HL-60/S4 (cell line): ENCODE data around the gene NUDT9.
"Not testable (repeated sequence)": the region's sequence is repeated elsewhere in the genome, so short reads cannot be mapped to it uniquely, and the experiment has no call there.

Experiments
- in situ Hi-C: fragments of 300-500 bp; cut with MboI; formaldehyde crosslinking; loops from 2 replicates; pipeline ENCODE4 v1.14.3; 2022; ENCODE audit warnings: low sequenced_read_pairs

NUDT9 gene

DNA sequence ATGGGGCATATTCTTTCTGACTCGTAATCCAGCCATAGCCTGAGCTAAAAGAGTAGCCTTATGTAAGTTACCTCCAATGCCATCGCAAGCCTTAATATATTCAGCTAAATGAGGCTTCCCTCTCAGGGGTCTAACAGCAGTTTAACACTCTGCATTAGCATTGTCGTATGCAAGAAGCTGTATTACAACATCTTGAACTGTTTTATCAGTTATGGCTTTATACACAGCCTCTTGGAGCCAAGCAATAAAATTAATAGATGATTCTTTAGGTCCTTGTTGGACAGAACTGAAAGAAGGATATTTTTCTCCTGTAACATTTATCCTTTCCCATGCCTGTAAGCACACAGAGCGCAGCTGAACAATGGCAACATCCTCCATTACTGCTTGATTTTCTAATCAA is 15.5 kb upstream of the NUDT9 start:
- in situ Hi-C loops: not testable (repeated sequence)

DNA sequence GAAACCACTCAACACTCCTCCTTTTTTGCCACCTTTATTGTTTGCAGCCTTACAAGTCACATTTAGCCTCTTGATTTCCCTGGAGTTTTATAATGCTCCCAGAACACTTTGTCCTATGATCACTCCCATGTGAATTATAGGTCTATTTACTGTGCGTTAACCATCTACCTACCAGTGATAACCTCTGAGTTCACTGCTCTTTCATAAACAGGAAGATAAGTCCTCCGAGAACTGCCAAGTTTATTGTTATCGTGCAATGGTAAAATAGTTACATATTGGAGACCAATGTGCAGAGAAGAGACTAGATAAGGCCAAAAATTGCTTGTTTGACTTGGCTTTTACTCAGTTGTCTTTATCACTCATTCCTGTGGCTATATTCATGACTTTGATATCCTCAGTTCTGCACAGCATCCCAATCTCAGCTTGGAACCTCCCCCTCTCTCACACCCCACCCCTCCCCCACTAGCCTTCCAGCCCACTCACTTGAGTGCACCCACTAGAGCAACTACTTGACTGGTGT is 12.9 kb upstream of the NUDT9 start:
- in situ Hi-C loops: no loop called here

DNA sequence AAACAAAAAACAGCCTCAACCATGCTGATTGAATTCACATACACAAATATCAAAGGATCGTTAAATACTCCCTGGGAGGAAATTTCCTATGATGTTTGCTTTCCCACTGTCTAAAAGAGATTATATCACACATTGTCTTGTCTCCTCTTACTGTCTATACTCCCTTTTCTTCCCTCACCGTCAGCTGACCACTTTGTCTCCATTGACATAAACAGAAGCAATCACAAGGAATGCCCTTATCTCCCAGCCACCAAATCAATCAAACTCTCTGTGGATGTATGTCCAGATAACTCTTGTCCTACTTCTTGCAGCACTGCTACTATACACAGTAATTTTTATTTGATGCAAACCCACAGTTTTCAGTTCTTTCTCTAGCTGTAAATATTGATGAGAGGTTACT is 12.2 kb upstream of the NUDT9 start:
- in situ Hi-C loops: no loop called here

DNA sequence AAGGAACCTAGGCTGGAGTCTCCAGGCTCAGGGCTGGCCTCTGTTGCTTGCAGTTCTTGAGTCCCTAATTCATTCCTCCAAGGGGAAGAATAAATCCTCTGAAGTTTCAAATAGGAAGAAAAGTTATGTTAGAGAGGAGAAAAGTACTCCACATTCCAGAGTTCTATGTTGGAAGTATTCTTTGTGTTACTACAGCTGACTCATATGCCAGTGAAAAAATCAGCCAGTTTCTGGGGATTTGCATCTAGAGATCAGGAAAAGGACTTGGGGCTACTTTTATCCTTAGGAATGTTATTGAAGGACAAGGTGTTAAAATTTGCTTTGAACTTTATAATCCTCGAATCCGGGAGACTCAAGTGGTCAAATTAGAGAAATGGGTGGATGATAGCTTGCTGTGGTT is 11.7 kb upstream of the NUDT9 start:
- in situ Hi-C loops: no loop called here

DNA sequence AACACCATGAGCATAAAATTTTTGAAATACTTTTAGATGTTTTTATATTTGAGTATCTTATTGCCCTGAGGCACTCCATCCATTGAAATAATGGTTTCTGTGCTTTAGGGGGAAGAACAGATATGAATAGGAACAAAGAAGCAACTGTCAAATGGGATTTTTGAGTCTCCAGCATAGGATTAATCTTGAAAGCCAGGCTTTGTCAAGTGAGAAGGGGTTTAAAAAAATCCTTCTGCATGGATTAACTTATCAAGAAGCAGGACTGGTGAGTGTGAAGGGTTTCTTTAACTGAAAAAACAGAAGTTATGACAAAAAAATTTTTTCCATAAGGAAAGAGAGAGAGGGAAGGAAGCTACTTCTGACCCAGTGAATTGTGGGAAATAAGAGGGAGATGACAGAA is 7.6 kb upstream of the NUDT9 start:
- in situ Hi-C loops: no loop called here

DNA sequence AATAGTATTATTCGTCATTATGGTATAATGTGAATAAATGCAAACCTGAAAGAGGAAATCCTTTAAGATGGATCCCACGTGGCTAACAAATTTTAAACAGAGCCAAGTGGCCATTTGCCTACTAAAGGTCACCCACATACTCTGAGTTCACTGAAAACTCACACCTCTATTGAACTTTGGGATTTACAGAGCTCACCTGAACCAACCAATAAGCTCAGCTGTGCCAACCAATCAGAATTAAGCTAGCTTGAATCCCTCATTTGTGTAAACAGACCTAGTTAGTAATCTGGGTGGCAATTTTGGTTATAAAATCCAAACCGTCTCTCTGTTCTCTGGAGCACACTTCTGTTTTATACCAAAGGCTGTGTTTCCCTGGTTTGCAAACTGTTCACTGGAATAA is 5.4 kb upstream of the NUDT9 start:
- in situ Hi-C loops: no loop called here

DNA sequence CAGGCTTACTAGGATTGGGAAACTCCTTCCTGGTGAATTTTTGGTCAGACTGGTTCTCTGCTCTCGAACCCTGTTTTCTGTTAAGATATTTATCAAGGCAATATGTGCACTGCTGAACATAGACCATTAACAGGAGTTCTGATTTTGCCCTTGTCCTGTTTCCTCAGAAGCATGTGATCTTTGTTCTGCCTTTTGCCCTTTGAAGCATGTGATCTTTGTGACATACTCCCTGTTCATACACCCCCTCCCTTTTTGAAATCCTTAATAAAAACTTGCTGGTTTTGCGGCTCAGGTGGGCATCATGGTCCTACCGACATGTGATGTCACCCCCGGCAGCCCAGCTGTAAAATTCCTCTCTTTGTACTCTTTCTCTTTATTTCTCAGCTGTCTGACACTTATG is 4.0 kb upstream of the NUDT9 start:
- in situ Hi-C loops: not testable (repeated sequence)

DNA sequence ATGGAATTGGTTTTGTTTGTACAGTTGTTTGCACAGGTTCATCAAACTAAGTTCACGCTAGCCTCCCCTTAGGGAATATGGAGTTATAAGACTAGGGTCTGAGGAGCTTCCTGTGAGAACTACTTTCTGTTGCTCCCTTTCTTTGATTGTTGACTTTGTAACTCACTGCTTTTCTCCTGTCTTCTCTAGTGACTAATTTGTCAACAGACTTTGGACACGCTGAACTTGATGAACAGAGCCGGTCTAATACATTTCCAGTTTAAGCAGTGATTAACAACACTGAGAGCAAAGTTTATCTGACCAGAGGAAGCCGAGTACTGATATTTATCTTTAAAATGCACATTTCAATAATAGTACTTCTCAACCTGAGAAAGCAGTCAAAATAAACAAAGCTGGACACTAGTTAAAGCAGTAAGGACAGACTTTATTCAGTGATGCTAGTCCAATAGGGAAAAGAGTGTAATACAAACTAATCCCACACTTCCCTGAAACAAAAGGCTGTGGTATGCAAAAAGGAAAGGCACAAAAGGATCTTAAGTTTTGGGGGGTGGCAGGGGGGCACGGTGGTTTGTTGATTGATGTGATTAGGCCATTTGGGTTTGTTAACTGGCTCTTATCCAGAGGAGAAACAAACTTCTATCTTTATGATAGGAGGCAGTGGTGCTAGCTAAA is 2.7 kb upstream of the NUDT9 start:
- in situ Hi-C loops: no loop called here

DNA sequence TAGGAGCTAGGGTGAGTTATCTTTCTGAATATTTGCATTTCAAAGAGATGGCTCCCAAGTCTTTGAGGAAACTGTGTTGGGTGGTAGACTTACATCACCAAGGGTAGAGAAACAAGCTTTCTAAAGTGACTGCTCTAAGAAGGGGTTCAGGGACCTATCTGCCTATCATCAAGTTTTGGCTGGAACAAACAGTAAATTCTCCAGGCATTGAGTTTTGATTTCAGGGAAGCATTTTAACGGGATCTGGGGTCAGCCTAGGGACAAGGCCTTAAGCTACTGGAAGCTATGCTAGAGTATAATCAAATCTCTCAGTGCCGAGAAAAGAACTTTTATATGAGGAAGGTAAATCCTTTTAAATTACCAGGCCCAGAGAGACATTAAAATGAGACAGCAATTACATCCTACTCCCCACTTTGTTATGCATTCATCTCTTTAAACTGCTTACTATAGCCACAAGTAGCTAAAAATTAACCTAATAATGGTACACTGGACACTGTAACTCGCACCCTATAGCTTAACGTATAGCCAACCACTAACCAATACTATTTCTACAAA is 2.0 kb upstream of the NUDT9 start:
- in situ Hi-C loops: no loop called here

DNA sequence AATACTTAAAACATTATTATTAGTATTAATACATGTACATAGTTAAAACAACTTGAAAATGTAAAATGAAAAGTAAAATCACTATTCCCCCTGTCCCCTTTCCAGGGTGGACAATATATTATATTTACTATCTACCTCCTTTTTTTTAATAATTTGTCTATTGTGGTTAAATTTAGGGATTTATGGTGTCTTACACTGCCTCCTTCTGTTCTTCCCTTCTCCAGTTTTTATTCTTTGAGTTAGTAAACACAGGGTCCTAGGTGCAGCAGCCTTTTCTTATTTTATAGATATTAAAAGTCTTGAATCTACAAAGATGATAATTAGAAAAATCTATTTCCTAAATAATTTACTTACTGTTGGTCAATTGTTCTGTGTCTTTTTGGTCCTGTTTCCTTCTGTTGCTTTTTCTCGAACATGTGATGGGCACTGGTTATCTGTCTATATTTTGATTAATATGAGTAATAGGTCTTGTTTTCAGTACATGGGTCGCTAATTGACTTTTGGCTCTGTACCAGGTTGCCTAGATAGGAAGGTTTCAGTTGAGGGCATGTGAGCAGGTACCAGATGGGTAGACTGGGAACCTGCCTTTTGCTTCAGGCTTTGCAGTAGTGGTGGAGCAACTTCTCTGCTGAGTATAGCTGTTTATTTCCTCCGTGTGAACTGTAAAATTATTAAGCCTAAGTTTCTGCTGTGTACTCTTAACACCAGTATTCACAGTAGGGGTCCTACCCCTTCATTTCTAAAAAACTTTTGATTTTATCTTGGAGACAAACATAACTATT is 1.1 kb downstream of the NUDT9 start:
- in situ Hi-C loops: no loop called here

DNA sequence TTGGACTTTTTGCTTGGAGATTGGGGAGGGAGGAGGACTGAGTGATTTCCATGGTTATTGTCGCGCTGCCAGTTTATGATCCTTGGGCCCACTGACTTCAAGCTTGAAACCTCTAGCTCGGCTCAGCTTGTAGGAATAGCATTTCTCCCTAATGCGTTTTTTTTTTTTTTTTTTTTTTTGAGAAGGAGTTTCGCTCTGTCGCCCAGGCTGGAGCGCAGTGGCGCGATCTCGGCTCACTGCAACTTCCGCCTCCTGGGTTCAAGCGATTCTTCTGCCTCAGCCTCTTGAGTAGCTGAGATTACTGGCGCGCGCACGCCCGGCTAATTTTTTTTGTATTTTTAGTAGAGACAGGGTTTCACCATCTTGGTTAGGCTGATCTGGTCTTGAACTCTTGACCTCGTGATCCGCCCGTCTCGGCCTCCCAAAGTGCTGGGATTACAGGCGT is 1.7 kb downstream of the NUDT9 start:
- in situ Hi-C loops: not testable (repeated sequence)

DNA sequence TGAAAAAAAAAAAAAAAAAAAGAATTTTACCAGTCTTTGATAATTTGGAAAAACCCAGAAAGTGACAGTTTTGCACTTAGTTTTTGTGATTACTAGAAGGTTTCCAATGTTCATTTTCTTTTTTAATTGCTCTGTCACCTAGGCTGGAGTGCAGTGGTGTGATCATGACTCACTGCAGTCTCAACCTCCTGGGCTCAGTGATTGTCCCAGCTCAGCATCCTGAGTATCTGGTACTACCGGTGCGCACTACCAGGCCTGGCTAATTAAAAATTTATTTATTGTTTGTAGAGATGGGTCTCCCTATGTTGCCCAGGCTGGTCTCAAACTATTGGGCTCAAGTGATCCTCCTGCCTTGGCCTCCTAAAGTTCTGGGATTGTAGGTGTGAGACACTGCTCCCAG is 3.3 kb downstream of the NUDT9 start:
- in situ Hi-C loops: no loop called here

DNA sequence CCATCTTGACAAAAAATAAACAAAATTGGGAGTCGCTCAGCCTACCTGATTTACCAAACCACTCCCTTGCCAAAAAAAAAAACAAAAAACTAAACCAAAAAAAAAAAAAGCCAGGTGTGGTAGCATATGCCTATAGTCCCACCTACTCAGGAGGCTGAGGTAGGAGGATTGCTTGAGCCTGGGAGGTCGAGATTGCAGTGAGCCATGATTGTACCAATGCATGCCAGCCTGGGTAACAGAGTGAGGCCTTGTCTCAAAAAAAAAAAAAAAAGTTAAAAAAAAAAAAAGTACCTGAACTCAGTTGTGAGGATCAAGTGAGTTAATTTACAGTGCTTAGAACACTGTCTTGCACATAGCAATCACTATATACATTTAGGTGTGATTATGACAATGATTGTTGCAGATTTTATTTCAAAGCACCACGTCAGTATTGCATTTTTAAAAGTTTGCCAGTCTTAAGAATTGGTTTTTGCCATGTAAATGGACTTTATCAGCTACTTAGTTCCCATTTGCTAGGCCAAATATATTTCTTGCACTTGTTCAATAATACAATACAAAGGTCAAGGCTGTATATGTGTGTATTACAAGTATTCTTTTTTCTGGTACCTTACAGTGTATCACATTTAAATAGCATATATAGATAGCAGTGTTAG is 4.6 kb downstream of the NUDT9 start:
- in situ Hi-C loops: no loop called here

DNA sequence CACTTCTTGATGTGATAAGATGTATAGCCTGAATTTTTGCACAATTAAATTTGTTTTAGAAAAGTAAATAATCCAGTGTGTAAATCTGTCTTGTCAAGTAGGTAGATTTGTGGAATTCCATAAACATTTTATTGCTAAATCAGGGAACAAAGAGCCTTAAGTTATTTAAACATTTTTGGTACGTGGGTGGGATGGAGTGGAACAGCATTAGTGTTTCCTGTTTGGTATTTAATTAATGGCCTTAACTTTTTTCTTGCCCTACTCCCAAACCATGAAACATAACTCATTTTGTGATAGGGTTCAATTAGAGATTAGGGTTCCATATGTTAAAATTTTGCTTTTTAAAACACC is 5.1 kb downstream of the NUDT9 start:
- in situ Hi-C loops: no loop called here

DNA sequence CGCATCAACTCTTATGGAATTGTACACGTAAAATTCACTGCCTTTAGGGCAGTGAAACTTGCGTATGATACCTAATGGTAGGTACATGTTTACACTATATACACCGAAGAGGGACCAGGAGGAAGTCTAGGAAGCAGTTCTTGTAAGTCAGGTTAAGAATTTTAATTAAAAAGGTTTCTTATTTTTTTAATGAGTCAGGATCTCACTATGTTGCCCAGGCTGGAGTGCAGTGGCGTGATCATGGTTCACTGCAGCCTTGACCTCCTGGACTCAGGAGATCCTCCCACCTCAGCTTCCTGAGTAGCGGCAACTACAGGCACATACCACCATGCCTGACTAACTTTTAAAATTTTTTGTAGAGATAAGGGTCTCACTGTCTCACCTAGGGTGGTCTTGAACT is 6.6 kb downstream of the NUDT9 start:
- in situ Hi-C loops: no loop called here

DNA sequence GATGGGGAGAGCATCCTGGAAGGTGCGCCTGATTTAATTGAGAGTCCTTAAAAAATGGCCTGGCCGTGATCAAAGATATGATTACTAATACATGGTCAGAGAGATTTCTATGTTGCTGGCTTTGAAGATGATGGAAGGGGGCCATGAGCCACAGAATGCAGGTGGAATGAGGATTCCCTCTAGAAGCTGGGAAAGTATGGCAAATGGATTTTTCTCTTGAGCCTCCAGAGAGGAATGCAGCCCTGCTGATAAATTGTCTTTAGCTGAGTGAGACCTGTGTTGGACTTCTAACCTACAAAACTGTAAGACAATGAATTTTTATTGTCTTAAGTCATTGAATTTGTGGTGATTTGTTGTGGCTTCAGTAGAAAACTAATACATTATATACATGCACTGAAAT is 7.7 kb downstream of the NUDT9 start:
- in situ Hi-C loops: no loop called here

DNA sequence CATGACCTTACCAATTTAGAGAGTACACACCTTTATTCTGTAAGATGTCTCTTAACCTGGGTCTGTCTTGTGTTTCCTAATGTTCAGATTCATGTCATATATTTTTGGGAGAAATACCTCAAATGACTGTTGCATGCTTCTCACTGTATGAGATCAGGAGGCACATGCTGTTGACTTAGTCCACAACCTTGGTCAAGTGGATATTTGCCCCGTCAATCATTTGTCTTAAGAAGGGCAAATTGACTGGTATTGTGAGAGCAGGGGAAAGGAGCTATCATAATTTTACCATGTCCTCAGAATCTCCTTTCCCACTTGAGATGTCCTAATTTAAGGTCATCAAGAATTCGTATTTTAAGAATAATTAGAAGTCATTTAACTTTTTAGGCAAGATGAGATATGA is 11.0 kb downstream of the NUDT9 start:
- in situ Hi-C loops: no loop called here

DNA sequence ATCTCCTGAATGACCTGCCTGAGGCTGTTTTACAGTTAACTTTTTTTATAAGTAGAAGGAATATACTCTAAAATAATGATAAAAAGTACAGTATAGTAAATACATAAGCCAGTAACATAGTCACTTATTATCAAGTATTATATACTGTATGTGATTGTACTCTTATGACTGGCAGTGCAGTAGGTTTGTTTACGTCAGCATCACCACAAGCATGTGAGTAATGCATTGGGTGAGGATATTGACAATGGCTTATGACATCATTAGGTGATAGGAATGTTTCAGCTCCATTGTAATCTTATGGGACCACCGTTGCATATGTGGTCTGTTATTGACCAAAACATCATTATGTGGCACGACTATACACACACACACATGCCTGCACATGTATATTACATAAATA is 20.5 kb downstream of the NUDT9 start:
- in situ Hi-C loops: no loop called here

DNA sequence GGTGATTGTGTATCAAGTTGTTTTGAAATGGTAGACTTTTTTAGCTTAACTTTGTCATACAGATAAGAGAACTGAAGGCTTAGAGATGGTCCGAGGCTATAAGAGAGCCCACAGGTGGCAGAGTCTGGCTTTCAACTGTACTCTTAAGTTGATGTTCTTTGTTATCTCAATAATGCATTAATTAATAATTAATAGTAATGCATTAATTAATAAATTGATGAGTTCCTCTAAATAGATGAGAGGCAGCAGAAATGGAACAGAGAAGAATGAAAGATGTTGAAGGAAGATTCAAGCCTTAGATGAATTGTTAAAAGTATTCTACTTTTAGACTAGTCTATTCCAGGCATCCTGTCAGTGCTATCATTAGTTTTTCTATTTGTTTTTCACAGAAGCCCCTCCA is 22.4 kb downstream of the NUDT9 start:
- in situ Hi-C loops: no loop called here

DNA sequence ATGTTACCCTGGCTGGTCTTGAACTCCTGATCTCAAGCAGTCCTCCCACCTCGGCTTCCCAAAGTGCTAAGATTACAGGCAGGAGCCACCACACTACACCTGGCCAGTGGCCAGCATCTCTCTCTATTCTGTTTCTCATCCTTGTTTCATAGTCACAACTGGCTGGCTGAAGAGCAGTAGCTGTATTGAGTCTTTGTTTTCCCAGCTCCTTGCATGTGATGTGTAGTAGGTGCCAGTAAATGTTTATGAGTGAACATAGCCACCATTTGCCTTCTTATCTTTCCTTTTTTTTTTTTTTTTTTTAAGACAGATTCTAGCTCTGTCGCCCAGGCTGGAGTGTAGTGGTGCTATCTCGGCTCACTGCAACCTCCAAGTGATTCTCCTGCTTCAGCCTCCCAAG is 23.6 kb downstream of the NUDT9 start:
- in situ Hi-C loops: no loop called here

DNA sequence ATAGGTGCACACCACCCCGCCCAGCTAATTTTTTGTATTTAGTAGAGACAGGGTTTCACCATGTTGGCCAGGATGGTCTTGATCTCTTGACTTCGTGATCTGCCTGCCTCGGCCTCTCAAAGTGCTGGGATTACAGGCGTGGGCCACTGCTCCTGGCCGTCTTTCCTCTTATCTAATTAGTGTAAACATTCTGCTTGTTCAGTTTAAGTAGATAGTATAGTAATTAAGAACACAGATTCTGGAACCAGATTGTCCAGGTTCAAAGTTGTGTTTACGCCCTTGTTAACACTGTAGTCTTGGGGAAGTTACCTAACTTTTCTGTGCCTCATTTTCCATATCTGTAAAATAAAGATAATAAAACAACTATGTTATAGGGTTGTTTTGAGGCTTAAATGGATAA is 24.0 kb downstream of the NUDT9 start:
- in situ Hi-C loops: not testable (repeated sequence)

DNA sequence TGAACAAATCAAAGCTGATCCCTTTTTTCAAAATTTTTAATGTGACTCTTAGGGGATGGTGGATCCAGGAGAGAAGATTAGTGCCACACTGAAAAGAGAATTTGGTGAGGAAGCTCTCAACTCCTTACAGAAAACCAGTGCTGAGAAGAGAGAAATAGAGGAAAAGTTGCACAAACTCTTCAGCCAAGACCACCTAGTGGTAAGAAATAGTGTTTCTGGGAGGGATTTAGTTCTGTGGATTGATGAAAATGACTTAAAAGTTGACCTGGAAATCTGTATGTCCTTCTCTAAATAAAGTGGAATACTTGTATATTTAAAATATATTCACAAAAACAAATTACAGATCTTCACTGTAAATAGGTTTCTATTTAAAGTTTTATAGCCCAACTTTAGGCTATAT is 29.2 kb downstream of the NUDT9 start:
- in situ Hi-C loops: loop anchor here (25.0 kb wide), 1 partner anchor 189 kb away; no protein-coding TSS in a partner anchor
